Gastroesophageal sphincter (tissue), 3 donors: ENCODE data around the gene ARMC9.

Source experiments
- POLR2AphosphoS5 ChIP-seq: sonication (generic); formaldehyde crosslinking; IDR thresholded peaks from one replicate; pipeline ENCODE4 v1.6.1; 2017; ENCODE audit warnings: antibody characterized with exemption
- TF ChIP-seq, protein P1 (sequence below), 4 experiments: fragments of 200-600 bp in 2 of 4; fragments of 450-650 bp in 2 of 4; sonication (generic) in 1 of 4; IDR thresholded peaks; one replicate each; pipeline ENCODE4 v1.5.1; 2017 to 2019; ENCODE audit warnings: antibody characterized with exemption in 4 of 4, mild to moderate bottlenecking in 2 of 4, moderate library complexity in 2 of 4

DNA sequence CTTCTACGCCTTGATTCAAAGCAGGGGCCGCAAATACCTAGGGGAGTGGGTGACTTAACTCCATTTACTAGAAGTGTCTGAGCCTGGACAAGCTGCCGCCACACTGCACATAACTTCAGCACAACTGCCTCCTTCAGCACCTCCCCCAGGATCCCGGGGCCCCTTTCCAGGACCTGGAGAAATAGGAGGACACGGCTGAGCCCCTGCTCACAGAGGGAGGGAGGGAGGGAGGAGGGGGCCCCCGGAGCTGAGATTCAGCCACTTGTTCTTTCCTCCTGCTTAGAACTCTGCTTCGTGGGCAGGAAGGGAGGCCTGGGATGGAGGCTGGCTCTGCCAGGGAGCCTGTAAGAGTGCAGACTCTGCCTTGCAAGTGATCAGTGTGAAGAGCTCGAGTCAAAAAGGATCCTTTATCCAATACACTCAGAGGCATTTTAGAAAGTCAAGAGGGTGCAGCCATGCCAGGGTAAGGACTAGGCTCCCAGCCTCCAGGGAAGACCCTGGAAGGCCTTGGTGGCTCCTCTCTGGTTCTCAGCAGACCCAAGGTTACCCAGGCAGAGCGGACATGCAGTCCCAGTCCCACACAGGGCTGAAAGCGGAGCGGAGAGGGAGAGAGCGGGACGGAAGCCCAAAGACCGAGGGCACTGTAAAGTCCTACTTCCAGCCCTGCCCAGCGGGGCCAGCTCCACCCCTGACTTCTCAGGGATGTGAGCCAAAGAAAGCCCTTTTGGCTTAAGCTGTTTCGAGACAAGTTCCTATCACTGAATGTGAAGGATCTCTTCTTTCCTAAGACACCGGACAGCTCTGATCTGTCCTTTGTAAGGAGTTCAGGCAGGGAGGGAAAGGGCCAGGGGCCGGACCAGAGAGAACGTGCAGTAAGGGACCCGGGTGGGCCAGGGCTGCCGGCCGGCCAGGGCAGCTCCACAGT is 8.6 kb upstream of the ARMC9 start:
- TF ChIP-seq, protein P1, sequence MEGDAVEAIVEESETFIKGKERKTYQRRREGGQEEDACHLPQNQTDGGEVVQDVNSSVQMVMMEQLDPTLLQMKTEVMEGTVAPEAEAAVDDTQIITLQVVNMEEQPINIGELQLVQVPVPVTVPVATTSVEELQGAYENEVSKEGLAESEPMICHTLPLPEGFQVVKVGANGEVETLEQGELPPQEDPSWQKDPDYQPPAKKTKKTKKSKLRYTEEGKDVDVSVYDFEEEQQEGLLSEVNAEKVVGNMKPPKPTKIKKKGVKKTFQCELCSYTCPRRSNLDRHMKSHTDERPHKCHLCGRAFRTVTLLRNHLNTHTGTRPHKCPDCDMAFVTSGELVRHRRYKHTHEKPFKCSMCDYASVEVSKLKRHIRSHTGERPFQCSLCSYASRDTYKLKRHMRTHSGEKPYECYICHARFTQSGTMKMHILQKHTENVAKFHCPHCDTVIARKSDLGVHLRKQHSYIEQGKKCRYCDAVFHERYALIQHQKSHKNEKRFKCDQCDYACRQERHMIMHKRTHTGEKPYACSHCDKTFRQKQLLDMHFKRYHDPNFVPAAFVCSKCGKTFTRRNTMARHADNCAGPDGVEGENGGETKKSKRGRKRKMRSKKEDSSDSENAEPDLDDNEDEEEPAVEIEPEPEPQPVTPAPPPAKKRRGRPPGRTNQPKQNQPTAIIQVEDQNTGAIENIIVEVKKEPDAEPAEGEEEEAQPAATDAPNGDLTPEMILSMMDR (IDR thresholded peaks at IDR 0.05): no peak
- peak; percentile 51 for TF ChIP-seq POLR2AphosphoS5
